K562 (cell line): Measurements from ENCODE around the gene YPEL1. TPM values are rescaled to one million over a fixed set of nuclear protein-coding genes. Genes with fewer than 3 reads are reported as not detected.

Experiments used
- ATAC-seq: fragments of 200-7000 bp; cut with Tn5 transposase; 3 replicates; pipeline ENCODE4 v1.9.1; 2020; ENCODE audit warnings: moderate library complexity
- BruUV-seq: library from RNA; stranded (reverse); fragments of 400-500 nt; replicated peaks from 2 replicates; lab custom pipeline; 2021; lab: Mats Ljungman, UMichigan
- CTCF ChIA-PET: fragments of 300-600 bp; formaldehyde crosslinking; extraction: SDS; loops from one replicate; lab custom pipeline; 2021; ENCODE audit warnings: low intra/inter-chr PET ratio; lab: Yijun Ruan, JAX
- POLR2A ChIA-PET: fragments of 300-600, 350-650 bp; sonication (Branson Sonifier 250); formaldehyde crosslinking; extraction: SDS; loops from one replicate; lab custom pipeline; 2021; ENCODE audit warnings: antibody characterized with exemption, inconsistent platforms; lab: Yijun Ruan, JAX
- DNase-seq, 4 experiments: peaks; one replicate each; pipeline versions ENCODE4 v3.0.0 to v3.0.0-alpha.2; 2011 to 2018; ENCODE audit warnings: low spot score in 3 of 4, mixed read lengths in 3 of 4; ENCODE audit errors: extremely low read depth in 1 of 4
- FAIRE-seq: peaks from 2 replicates; lab custom pipeline; 2011; peaks lifted over from hg19 to GRCh38; lab: Jason Lieb, UNC
- H2AFZ ChIP-seq: 2 replicates; pipeline ENCODE4 v1.6.0; 2011; ENCODE audit warnings: low read depth, low read length, control low read depth, inconsistent platforms
- H3K27ac ChIP-seq: fragments of 200-600 bp; 3 replicates; pipeline ENCODE4 v1.8.0; 2011; ENCODE audit warnings: low read depth, mild to moderate bottlenecking, control low read depth, inconsistent platforms, low read length, moderate library complexity, mixed read lengths; ENCODE audit errors: extremely low read depth
- H3K27me3 ChIP-seq, 2 experiments: fragments of 300-600 bp in 1 of 2; 2 replicates in 1 of 2; 3 replicates in 1 of 2; pipeline versions ENCODE4 v1.6.0 to v1.8.0; 2011; ENCODE audit warnings: inconsistent platforms in 2 of 2, low read length in 2 of 2, mild to moderate bottlenecking in 1 of 2, mixed read lengths in 1 of 2, moderate library complexity in 1 of 2; ENCODE audit not compliant: control insufficient read depth in 2 of 2, insufficient read depth in 2 of 2
- H3K36me3 ChIP-seq: fragments of 300-600 bp; 3 replicates; pipeline ENCODE4 v1.8.0; 2011; ENCODE audit warnings: mild to moderate bottlenecking, low read length, inconsistent platforms; ENCODE audit not compliant: control insufficient read depth, insufficient read depth
- H3K4me1 ChIP-seq, 2 experiments: fragments of 200-600 bp in 1 of 2; replicated peaks in 1 of 2; 2 replicates in 1 of 2; 3 replicates in 1 of 2; pipeline versions ENCODE4 v1.5.1 to v1.8.0; 2011; ENCODE audit warnings: inconsistent platforms in 2 of 2, low read length in 2 of 2, mild to moderate bottlenecking in 1 of 2, mixed read lengths in 1 of 2, moderate library complexity in 1 of 2; ENCODE audit not compliant: control insufficient read depth in 2 of 2, insufficient read depth in 2 of 2
- H3K4me2 ChIP-seq: 2 replicates; pipeline ENCODE4 v1.6.1; 2011; ENCODE audit warnings: low read length, control low read depth, inconsistent platforms, mixed read lengths; ENCODE audit not compliant: insufficient read depth
- H3K4me3 ChIP-seq: fragments of 200-600 bp; sonication (generic), shearing (Covaris generic); 2 replicates; pipeline ENCODE4 v1.5.1; 2016; ENCODE audit warnings: control low read depth, inconsistent platforms
- H3K79me2 ChIP-seq: fragments of 200-600 bp; 3 replicates; pipeline ENCODE4 v1.8.0; 2011; ENCODE audit warnings: low read length, inconsistent platforms; ENCODE audit not compliant: control insufficient read depth, insufficient read depth
- H3K9ac ChIP-seq, 2 experiments: 2 replicates each; pipeline versions ENCODE4 v1.6.0 to v1.6.1; 2011; ENCODE audit warnings: low read depth in 2 of 2, low read length in 2 of 2, control low read depth in 1 of 2, inconsistent platforms in 1 of 2, mild to moderate bottlenecking in 1 of 2, mixed read lengths in 1 of 2; ENCODE audit not compliant: insufficient read depth in 1 of 2
- H3K9me1 ChIP-seq: one replicate; pipeline ENCODE4 v1.6.0; 2011; ENCODE audit warnings: inconsistent platforms, mild to moderate bottlenecking, low read length, moderate library complexity; ENCODE audit not compliant: control insufficient read depth, insufficient read depth
- H3K9me3 ChIP-seq: replicated peaks from 2 replicates; pipeline ENCODE4 v1.5.1; 2011; ENCODE audit warnings: low read depth, low read length, inconsistent platforms; ENCODE audit not compliant: control insufficient read depth, insufficient read depth
- H4K20me1 ChIP-seq: replicated peaks from 2 replicates; pipeline ENCODE4 v1.6.1; 2011; ENCODE audit warnings: low read length, inconsistent platforms, mixed read lengths; ENCODE audit not compliant: control insufficient read depth, insufficient read depth
- HMGXB4 ChIP-seq: sonication (generic); formaldehyde crosslinking; IDR thresholded peaks from 2 replicates; pipeline ENCODE4 v1.8.1; 2023; ENCODE audit warnings: mild to moderate bottlenecking, missing genetic modification reagents
- MAFK ChIP-seq: IDR thresholded peaks from 2 replicates; pipeline ENCODE4 v1.6.1; 2011; ENCODE audit warnings: low read length, improper control_type of control experiment
- MLX ChIP-seq, 2 experiments: fragments of 450-650 bp in 1 of 2; sonication (generic) in 1 of 2; formaldehyde crosslinking; conservative IDR thresholded peaks; 2 replicates each; pipeline versions ENCODE4 v1.4.0 to v1.8.1; 2020 to 2022; ENCODE audit warnings: mild to moderate bottlenecking in 1 of 2, missing genetic modification reagents in 1 of 2
- RBM39 ChIP-seq: fragments of 200-400 bp; formaldehyde crosslinking; optimal IDR thresholded peaks from 2 replicates; pipeline ENCODE3; 2018; ENCODE audit warnings: low read depth, low read length
- U2AF2 ChIP-seq: fragments of 200-400 bp; formaldehyde crosslinking; optimal IDR thresholded peaks from 2 replicates; pipeline ENCODE3; 2017; ENCODE audit warnings: low read depth, mild to moderate bottlenecking, low read length
- YY1 ChIP-seq, 3 experiments: IDR thresholded peaks; 2 replicates each; pipeline ENCODE4 v1.6.1; 2011; ENCODE audit warnings: low read length in 2 of 3, mild to moderate bottlenecking in 2 of 3, moderate library complexity in 2 of 3, borderline replicate concordance in 1 of 3, control low read depth in 1 of 3, low read depth in 1 of 3; ENCODE audit not compliant: insufficient read depth in 3 of 3, insufficient replicate concordance in 2 of 3, control insufficient read depth in 1 of 3, insufficient read length in 1 of 3; ENCODE audit errors: extremely low read depth in 1 of 3
- WGBS: fragments of 100-300 bp; shearing (Covaris generic); methylation state at CpG from one replicate; pipeline ENCODE4 v1.1.6; 2016; ENCODE audit warnings: low coverage, mixed read lengths; ENCODE audit not compliant: insufficient coverage; ENCODE audit errors: missing lambda C conversion rate; 5-methylcytosine and 5-hydroxymethylcytosine counted together
- in situ Hi-C: fragments of 300-500 bp; cut with MboI; formaldehyde crosslinking; loops from 4 replicates; pipeline ENCODE4 v1.15.0; 2018; ENCODE audit warnings: inconsistent platforms, mixed read lengths
- intact Hi-C: fragments of 100-400 bp; cut with micrococcal nuclease; formaldehyde crosslinking; loops from 2 replicates; pipeline ENCODE4 v1.14.2; 2022
- polyA plus RNA-seq, 8 experiments: library from polyadenylated mRNA; depleted of rRNA in 4 of 8; stranded (reverse) in 5 of 8; unstranded in 3 of 8; fragments of >200 nt; fragmentation: Nextera tagmentation in 2 of 8; fragmentation: Illumina TruSeq in 1 of 8; extraction: Ambion mirVana in 2 of 8; extraction: Trizol in 1 of 8; gene quantifications; 2 replicates each; pipeline versions ENCODE4 v1.2.1 to v1.2.3, GENCODE V29; 2011 to 2014; ENCODE audit warnings: inconsistent platforms in 1 of 8, missing spikeins in 1 of 8
- total RNA-seq, 7 experiments: library from RNA; depleted of rRNA in 6 of 7; stranded (reverse); fragments of >200 nt in 6 of 7; fragmentation: Illumina TruSeq in 2 of 7; extraction: Trizol in 2 of 7; gene quantifications; 2 replicates each; pipeline versions ENCODE4 v1.2.1 to v1.2.3, GENCODE V29; 2011 to 2021; ENCODE audit warnings: low replicate concordance in 1 of 7

The YPEL1 gene
- total and polyA plus RNA-seq, 9 of the 15 experiments (the other 6 are each of a cell fraction or from before 2014, with no cell fraction given) = 0.07 to 2.2 (median 0.46) TPM

GRCh38 chr22:21753374-21754111 lies 17.9 kb upstream of the YPEL1 start:
- Histone ChIP-seq H3K4me2 (peak overlapping the region; percentile 19; the same call in 1 of the 2 replicates), H3K9me3 (no peaks in the 10 kb centered on the region), H3K36me3 (peaks cover 28% of the 10 kb centered on the region), H2AFZ (0 out of 2 replicates have a peak overlapping the region, but pooled peaks have one; percentile 2), H3K27me3 (0 out of 5 replicates have a peak, but pooled peaks cover 0 to under 1% of the 10 kb centered on the region in 2 experiments), H3K9ac (peak overlapping the region; percentile 2 to 84; a peak in 3 of 4 replicates), H3K27ac (peak overlapping the region; percentile 2; the same call in 1 of the 3 replicates), H4K20me1 (peaks cover 9% of the 10 kb centered on the region; the same call in 1 of the 2 replicates), H3K9me1 (peaks cover 21% of the 10 kb centered on the region), H3K4me3 (no peak overlapping the region), H3K79me2 (no peaks in the 10 kb centered on the region), H3K4me1 (peaks cover 41 to 43% of the 10 kb centered on the region in 2 experiments)
- no TSS peak for BruUV-seq
- peak; percentile 78 to 99 (median 91) for DNase-seq
- TF ChIP-seq HMGXB4 (CRISPR knock-in tag) (peak; percentile 35; the same call in 1 of the 2 replicates), YY1 (IDR thresholded peaks at IDR 0.05; ENCODE audit: borderline replicate concordance in 1 of 3, control insufficient read depth in 1 of 3, extremely low read depth in 1 of 3, insufficient read depth in 3 of 3, insufficient read length in 1 of 3, insufficient replicate concordance in 2 of 3, low read depth in 1 of 3, low read length in 2 of 3) (no peak), MAFK (no peak), RBM39 (no peak), MLX (CRISPR knock-in tag; conservative IDR thresholded peaks at IDR 0.05) (peak in 1 of 2 experiments; percentile 90; a peak in 1 of 4 replicates), U2AF2 (no peak)
- peak; percentile 1 for ATAC-seq
- intact Hi-C loops = loop anchor here (1.0 to 10.0 kb wide), 3 partner anchors 31 to 801 kb away; partner anchors contain the start of gene PRAME
- ChIA-PET POLR2A (interaction anchor here (1.0 to 16.6 kb wide), 13 partner anchors 9 to 199 kb away, joined by 3 to 258 read pairs (median 8); partner anchors contain the start of genes PPM1F and YPEL1), CTCF (interaction anchor here (0.9 kb wide), 2 partner anchors 9 to 38 kb away, joined by 3 read pairs; no protein-coding TSS in a partner anchor)
- in situ Hi-C loops = no loop called here
- no peak for FAIRE-seq
- 69% methylated on average over 14 of the region's 14 CpGs for WGBS
